HCT116 (cell line): ENCODE data around the gene CRX. TPM values are rescaled to one million over a fixed set of nuclear protein-coding genes. Genes with fewer than 3 reads are reported as not detected.

Experiments
- ATAC-seq: fragments of 200-7000 bp; cut with Tn5 transposase; 2 replicates; pipeline ENCODE4 v1.9.1; 2020; ENCODE audit warnings: mild to moderate bottlenecking, moderate library complexity
- BruUV-seq: library from RNA; stranded (reverse); fragments of 400-500 nt; replicated peaks from 2 replicates; lab custom pipeline; 2021; lab: Mats Ljungman, UMichigan
- CTCF ChIA-PET: fragments of 300-600 bp; sonication (Branson Sonifier 250); formaldehyde crosslinking; loops from one replicate; lab custom pipeline; 2021; ENCODE audit warnings: antibody characterized with exemption; lab: Charles Lee
- POLR2A ChIA-PET: fragments of 300-600, 350-600 bp; sonication (Branson Sonifier 250); formaldehyde crosslinking; loops from one replicate; lab custom pipeline; 2021; ENCODE audit warnings: antibody characterized with exemption; lab: Charles Lee
- RAD21 ChIA-PET, 2 experiments: fragments of 300-600 bp; sonication (Branson Sonifier 250); formaldehyde crosslinking; loops; one replicate each; lab custom pipeline; 2023; ENCODE audit warnings: low total read pairs in 2 of 2; ENCODE audit not compliant: uncharacterized antibody in 2 of 2, unreplicated experiment in 2 of 2, low non-redundant PET in 1 of 2; lab: Charles Lee
- DNase-seq: peaks from one replicate; pipeline ENCODE4 v3.0.0-alpha.2; 2010; ENCODE audit warnings: low read depth, low spot score
- H2AFZ ChIP-seq: fragments of 200-600 bp; shearing (Covaris generic), sonication (generic); 2 replicates; pipeline ENCODE4 v1.6.1; 2017; ENCODE audit warnings: low read depth, mixed run types, mixed read lengths, antibody characterized with exemption, low read length; ENCODE audit not compliant: poor library complexity, severe bottlenecking
- H3K27ac ChIP-seq: 2 replicates; pipeline ENCODE4 v1.5.1; 2012; ENCODE audit warnings: low read depth, low read length
- H3K27me3 ChIP-seq: fragments of 200-600 bp; sonication (generic); 2 replicates; pipeline ENCODE4 v1.6.1; 2016; ENCODE audit warnings: mixed run types, low read length, mixed read lengths; ENCODE audit not compliant: insufficient read depth
- H3K36me3 ChIP-seq, 2 experiments: fragments of 200-500 bp in 1 of 2; fragments of 200-600 bp in 1 of 2; sonication (Bioruptor generic) in 1 of 2; sonication (generic) in 1 of 2; 2 replicates each; pipeline versions ENCODE4 v1.5.1 to v1.6.1; 2014 to 2016; ENCODE audit warnings: low read length in 2 of 2, inconsistent platforms in 1 of 2, mixed read lengths in 1 of 2, mixed run types in 1 of 2; ENCODE audit not compliant: insufficient read depth in 2 of 2, control insufficient read depth in 1 of 2
- H3K4me1 ChIP-seq, 2 experiments: fragments of 200-600 bp in 1 of 2; sonication (generic) in 1 of 2; 2 replicates each; pipeline versions ENCODE4 v1.5.1 to v1.6.1; 2012 to 2017; ENCODE audit warnings: low read length in 2 of 2, inconsistent platforms in 1 of 2, mild to moderate bottlenecking in 1 of 2, mixed read lengths in 1 of 2, mixed run types in 1 of 2, moderate library complexity in 1 of 2; ENCODE audit not compliant: insufficient read depth in 2 of 2, control insufficient read depth in 1 of 2
- H3K4me2 ChIP-seq: fragments of 200-600 bp; sonication (generic); 2 replicates; pipeline ENCODE4 v1.6.1; 2017; ENCODE audit warnings: mixed run types, low read length, mixed read lengths
- H3K4me3 ChIP-seq, 2 experiments: fragments of 200-600 bp in 1 of 2; sonication (generic) in 1 of 2; replicated peaks in 1 of 2; 2 replicates each; pipeline ENCODE4 v1.5.1; 2011 to 2016; ENCODE audit warnings: low read length in 2 of 2, control low read depth in 1 of 2, low read depth in 1 of 2, mild to moderate bottlenecking in 1 of 2, mixed read lengths in 1 of 2, mixed run types in 1 of 2
- H3K79me2 ChIP-seq: fragments of 200-600 bp; sonication (generic); 2 replicates; pipeline ENCODE4 v1.6.1; 2017; ENCODE audit warnings: mild to moderate bottlenecking, mixed run types, low read length, moderate library complexity, mixed read lengths; ENCODE audit not compliant: insufficient read depth
- H3K9ac ChIP-seq: fragments of 200-600 bp; sonication (generic); 2 replicates; pipeline ENCODE4 v1.6.1; 2016; ENCODE audit warnings: low read length, mixed read lengths
- H3K9me2 ChIP-seq: fragments of 200-600 bp; sonication (generic), shearing (Covaris generic); 2 replicates; pipeline ENCODE4 v1.6.1; 2017; ENCODE audit warnings: mixed run types, mild to moderate bottlenecking, moderate library complexity; ENCODE audit not compliant: insufficient read depth
- H3K9me3 ChIP-seq, 2 experiments: fragments of 200-500 bp in 1 of 2; fragments of 200-600 bp in 1 of 2; sonication (Bioruptor generic) in 1 of 2; sonication (generic) in 1 of 2; 2 replicates each; pipeline ENCODE4 v1.6.1; 2014 to 2017; ENCODE audit warnings: low read length in 2 of 2, mixed read lengths in 2 of 2, inconsistent platforms in 1 of 2, low read depth in 1 of 2, mild to moderate bottlenecking in 1 of 2, mixed run types in 1 of 2, moderate library complexity in 1 of 2; ENCODE audit not compliant: control insufficient read depth in 1 of 2, insufficient read depth in 1 of 2
- H4K20me1 ChIP-seq: fragments of 200-600 bp; sonication (generic), shearing (Covaris generic); 2 replicates; pipeline ENCODE4 v1.6.1; 2017; ENCODE audit warnings: mixed run types, mild to moderate bottlenecking, moderate library complexity; ENCODE audit not compliant: insufficient read depth
- CBX3 ChIP-seq: IDR thresholded peaks from 2 replicates; pipeline ENCODE4 v1.6.1; 2012; ENCODE audit warnings: low read depth
- CTCF ChIP-seq, 3 experiments: fragments of 200-600 bp in 1 of 3; sonication (generic) in 1 of 3; IDR thresholded peaks in 2 of 3; conservative IDR thresholded peaks in 1 of 3; 2 replicates each; pipeline ENCODE4 v1.5.1; 2012 to 2017; ENCODE audit warnings: low read depth in 2 of 3, low read length in 2 of 3, antibody characterized with exemption in 1 of 3, borderline replicate concordance in 1 of 3, control low read depth in 1 of 3, mild to moderate bottlenecking in 1 of 3, mixed read lengths in 1 of 3, mixed run types in 1 of 3, moderate library complexity in 1 of 3; ENCODE audit not compliant: insufficient read depth in 1 of 3
- EGR1 ChIP-seq: IDR thresholded peaks from 2 replicates; pipeline ENCODE4 v1.6.1; 2012; ENCODE audit warnings: low read depth
- ELF1 ChIP-seq: IDR thresholded peaks from 2 replicates; pipeline ENCODE4 v1.6.1; 2012; ENCODE audit warnings: low read depth, borderline replicate concordance
- EZH2phosphoT487 ChIP-seq: fragments of 200-600 bp; IDR thresholded peaks from 2 replicates; pipeline ENCODE4 v1.6.1; 2018; ENCODE audit warnings: antibody characterized with exemption, borderline replicate concordance
- JUND ChIP-seq: IDR thresholded peaks from 2 replicates; pipeline ENCODE4 v1.6.1; 2012
- MAX ChIP-seq: IDR thresholded peaks from 2 replicates; pipeline ENCODE4 v1.6.1; 2012
- RAD21 ChIP-seq: IDR thresholded peaks from 2 replicates; pipeline ENCODE4 v1.6.1; 2012; ENCODE audit warnings: low read depth, mild to moderate bottlenecking
- REST ChIP-seq: IDR thresholded peaks from 2 replicates; pipeline ENCODE4 v1.6.1; 2012; ENCODE audit warnings: low read depth
- SIN3A ChIP-seq: IDR thresholded peaks from 2 replicates; pipeline ENCODE4 v1.6.1; 2012; ENCODE audit warnings: low read depth
- SRF ChIP-seq: IDR thresholded peaks from 2 replicates; pipeline ENCODE4 v1.6.1; 2012; ENCODE audit warnings: low read depth
- intact Hi-C: fragments of 100-400 bp; cut with micrococcal nuclease; formaldehyde crosslinking; loops from 2 replicates; pipeline ENCODE4 v1.10.0; 2022
- total RNA-seq: library from RNA; stranded (reverse); gene quantifications from one replicate; pipeline ENCODE4 v1.2.1, GENCODE V29; 2021; ENCODE audit not compliant: unreplicated experiment

CRX gene
- total RNA-seq, 1 experiment from 2014 or later: not detected

GRCh38 chr19:47792616-47793015 lies 29.1 kb upstream of the CRX start:
- Histone ChIP-seq H3K4me2 (no peak overlapping the region), H3K27me3 (no peaks in the 10 kb centered on the region), H4K20me1 (no peaks in the 10 kb centered on the region), H3K27ac (no peak overlapping the region), H3K9me3 (no peaks in the 10 kb centered on the region), H3K79me2 (no peaks in the 10 kb centered on the region), H2AFZ (no peak overlapping the region), H3K4me3 (no peak overlapping the region), H3K36me3 (no peaks in the 10 kb centered on the region), H3K9me2 (no peaks in the 10 kb centered on the region), H3K9ac (no peak overlapping the region), H3K4me1 (peaks cover 14 to 25% of the 10 kb centered on the region in 2 experiments)
- ChIA-PET POLR2A (no interaction called here), RAD21 (no interaction called here), CTCF (interaction anchor here (1.0 kb wide), 1 partner anchor 27 kb away, joined by 3 read pairs; no protein-coding TSS in a partner anchor)
- peak; percentile 75; the same call in 1 of the 2 replicates for TF ChIP-seq CBX3
- TF ChIP-seq SIN3A: no peak
- BruUV-seq: no TSS peak
- intact Hi-C loops: loop anchor here (5.0 kb wide), 1 partner anchor 360 kb away; no protein-coding TSS in a partner anchor
- ATAC-seq: no peak
- DNase-seq: no peak

GRCh38 chr19:47794526-47794925 lies 27.2 kb upstream of the CRX start:
- no peak overlapping the region for H2AFZ ChIP-seq
- H3K4me3 ChIP-seq: no peak overlapping the region
- no peak overlapping the region for H3K4me2 ChIP-seq
- BruUV-seq: no TSS peak
- intact Hi-C loops: loop anchor here (5.0 kb wide), 1 partner anchor 362 kb away; no protein-coding TSS in a partner anchor
- no peaks in the 10 kb centered on the region for H3K9me3 ChIP-seq
- H3K9ac ChIP-seq: no peak overlapping the region
- TF ChIP-seq REST: no peak
- no peak for TF ChIP-seq JUND
- TF ChIP-seq MAX: no peak
- no peak for TF ChIP-seq RAD21
- no peak for TF ChIP-seq SRF
- peak in 2 of 3 experiments; percentile 26 to 46; a peak in 3 of 6 replicates for TF ChIP-seq CTCF (IDR thresholded peaks at IDR 0.05 in 2 of 3, conservative IDR thresholded peaks at IDR 0.05 in 1 of 3; ENCODE audit: borderline replicate concordance in 1 of 3, insufficient read depth in 1 of 3, low read depth in 2 of 3, low read length in 2 of 3)
- TF ChIP-seq EZH2phosphoT487: no peak
- TF ChIP-seq EGR1: no peak
- TF ChIP-seq ELF1: no peak
- DNase-seq (no peak), ATAC-seq (no peak)
- peaks cover 8 to 14% of the 10 kb centered on the region in 2 experiments for H3K4me1 ChIP-seq
- ChIA-PET RAD21 (no interaction called here), CTCF (interaction anchor here (0.6 to 1.0 kb wide), 2 partner anchors 17 to 34 kb away, joined by 3 read pairs; partner anchors contain the start of gene SELENOW), POLR2A (no interaction called here)
- H3K36me3 ChIP-seq: no peaks in the 10 kb centered on the region
- H4K20me1 ChIP-seq: no peaks in the 10 kb centered on the region
- H3K79me2 ChIP-seq: no peaks in the 10 kb centered on the region
- no peaks in the 10 kb centered on the region for H3K27me3 ChIP-seq
- no peaks in the 10 kb centered on the region for H3K9me2 ChIP-seq
- no peak overlapping the region for H3K27ac ChIP-seq
